CD4-positive, alpha-beta T cell treated with Interferon alpha-2 for 1 hour (primary cell): ENCODE data around the gene NFAM1.
A peak's percentile ranks its signal among the peaks of the same experiment; 100 is the strongest.

Experiments used
- DNase-seq, 2 donors: peaks; one replicate each; pipeline ENCODE4 v3.0.0-alpha.2; 2020 to 2022

Gene NFAM1

GRCh38 chr22:42379966-42380537 lies 52.2 kb downstream of the NFAM1 start:
- DNase-seq, result no peak

GRCh38 chr22:42376711-42377554 lies 55.3 kb downstream of the NFAM1 start:
- DNase-seq, result no peak

GRCh38 chr22:42375982-42376381 lies 56.2 kb downstream of the NFAM1 start:
- DNase-seq, result no peak

GRCh38 chr22:42372976-42373375 lies 59.2 kb downstream of the NFAM1 start:
- DNase-seq, result no peak

GRCh38 chr22:42371501-42371900 lies 60.7 kb downstream of the NFAM1 start:
- DNase-seq, result no peak

- DNase-seq, result no peak
These were observed 61.1 kb downstream of the NFAM1 start for GRCh38 chr22:42371099-42371498.

- peak; percentile 85 to 92 for DNase-seq
These were observed 62.8 kb downstream of the NFAM1 start for GRCh38 chr22:42369250-42370041.

GRCh38 chr22:42368379-42369249 lies 63.6 kb downstream of the NFAM1 start:
- DNase-seq, result peak; percentile 4 to 40

DNA sequence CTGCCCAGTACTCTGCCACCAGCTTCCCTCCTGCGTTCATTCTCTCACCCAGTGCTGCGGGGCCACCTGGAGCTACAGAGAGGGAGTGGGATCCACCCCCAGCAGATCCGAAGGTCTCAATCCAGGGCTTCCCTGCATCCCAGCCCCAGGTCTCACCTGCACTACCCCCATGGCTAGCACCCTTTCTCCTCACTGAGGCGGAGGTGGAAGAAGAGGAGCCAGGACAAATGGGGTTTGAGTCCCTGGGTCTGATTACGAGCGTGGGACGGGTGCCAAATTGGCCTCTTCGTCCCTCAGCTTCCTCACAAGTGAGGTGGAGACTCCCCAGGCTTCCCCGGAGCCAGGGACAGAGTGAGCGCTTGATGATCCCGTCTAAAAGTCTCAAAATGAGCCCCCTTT lies 64.2 kb downstream of the NFAM1 start:
- DNase-seq, result no peak

GRCh38 chr22:42366806-42367581 lies 65.2 kb downstream of the NFAM1 start:
- no peak for DNase-seq

DNA sequence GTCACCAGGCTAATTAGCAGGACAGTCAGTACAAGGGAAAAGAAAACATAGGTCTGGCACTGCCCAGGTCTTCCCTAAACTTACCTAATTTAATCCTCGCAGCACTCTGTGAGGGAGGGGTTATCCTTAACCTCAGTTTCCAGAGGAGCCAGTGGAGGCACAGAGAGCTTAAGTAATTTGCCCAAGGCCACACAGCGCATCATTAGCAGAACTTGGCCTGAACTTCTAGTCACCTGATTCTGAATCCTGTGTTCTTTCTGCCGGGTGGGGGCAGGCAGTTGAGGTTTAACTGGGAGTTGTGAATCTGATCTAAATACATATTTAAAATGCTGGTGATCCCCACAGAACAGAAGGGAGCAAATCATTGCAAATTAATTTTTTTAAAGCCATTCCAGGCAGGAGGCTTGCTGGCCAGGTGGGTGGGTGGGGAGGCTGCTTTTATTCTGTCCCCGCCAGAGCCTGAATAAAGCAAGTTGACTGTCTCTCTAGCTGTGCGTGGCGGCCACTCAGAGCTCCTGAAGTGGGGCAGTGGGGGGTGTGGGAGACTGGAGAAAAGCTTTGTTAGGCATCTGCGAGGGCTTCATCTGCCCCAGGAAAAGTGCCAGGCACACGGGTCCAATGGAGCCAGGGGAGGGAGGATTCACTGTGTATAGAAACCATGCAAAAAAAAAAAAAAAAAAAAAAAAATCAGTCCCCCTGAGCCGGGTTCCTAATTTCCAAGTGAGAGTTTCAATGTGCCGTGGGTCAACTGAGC lies 66.1 kb downstream of the NFAM1 start:
- no peak for DNase-seq

DNA sequence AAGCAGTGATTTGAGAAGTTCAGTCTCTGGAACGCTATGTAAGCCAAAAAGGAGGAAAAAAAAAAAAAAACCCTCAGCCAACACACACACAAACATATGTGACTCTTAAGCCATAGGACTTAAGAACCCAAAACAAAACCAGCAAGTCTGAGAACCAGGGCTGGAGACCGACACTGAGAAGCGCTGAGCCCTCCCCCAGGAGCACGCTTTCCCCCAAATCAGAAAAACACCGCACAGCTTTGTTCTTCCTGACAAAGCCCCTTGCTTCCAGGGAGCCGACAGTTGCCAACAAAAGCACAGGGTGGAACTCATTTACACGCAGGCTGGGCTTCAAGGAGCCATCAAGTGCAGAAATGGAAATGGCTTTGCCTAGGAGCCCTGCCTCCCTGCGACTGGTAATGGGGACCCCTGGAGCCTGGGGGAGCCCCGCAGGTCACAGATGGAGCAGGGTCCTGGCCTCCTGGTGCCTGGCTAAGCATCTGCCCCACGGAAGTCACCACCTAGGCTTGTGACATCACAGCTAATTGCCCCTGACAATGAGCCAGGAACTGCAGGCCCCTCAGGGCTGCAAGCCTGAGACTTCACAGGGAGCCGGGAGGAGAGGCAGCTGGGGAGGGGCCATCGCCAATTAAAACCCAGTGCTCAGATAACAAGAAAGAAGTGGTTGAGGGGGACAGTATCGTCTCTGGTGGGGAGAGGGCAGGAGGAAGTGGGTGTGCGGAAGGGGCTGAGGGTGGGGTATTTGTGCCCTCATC lies 66.9 kb downstream of the NFAM1 start:
- DNase-seq, result no peak

DNA sequence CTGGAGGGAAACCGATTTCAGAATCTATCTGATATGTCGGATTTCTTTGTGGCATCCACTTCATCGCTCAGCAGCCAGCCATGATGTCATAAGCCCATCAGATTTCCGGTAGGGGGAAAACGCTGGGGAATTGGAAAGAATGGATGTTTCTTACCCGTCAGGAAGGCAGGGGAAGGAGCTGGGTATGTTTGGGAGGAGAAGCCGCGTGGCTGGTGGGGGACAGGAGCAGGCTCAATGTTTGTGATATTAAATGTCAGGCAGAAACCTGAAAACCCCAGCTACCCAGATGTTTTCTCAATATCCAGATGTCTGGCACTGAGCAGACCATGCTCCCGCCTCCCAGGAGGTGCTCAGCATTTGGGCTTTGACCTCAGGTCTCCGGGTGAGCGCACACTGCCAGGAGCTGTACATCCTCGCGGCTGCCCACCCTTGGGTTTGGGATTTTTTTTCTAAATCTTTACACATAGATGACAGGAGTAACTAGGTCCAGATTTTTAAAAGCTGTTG lies 67.5 kb downstream of the NFAM1 start:
- no peak for DNase-seq

DNA sequence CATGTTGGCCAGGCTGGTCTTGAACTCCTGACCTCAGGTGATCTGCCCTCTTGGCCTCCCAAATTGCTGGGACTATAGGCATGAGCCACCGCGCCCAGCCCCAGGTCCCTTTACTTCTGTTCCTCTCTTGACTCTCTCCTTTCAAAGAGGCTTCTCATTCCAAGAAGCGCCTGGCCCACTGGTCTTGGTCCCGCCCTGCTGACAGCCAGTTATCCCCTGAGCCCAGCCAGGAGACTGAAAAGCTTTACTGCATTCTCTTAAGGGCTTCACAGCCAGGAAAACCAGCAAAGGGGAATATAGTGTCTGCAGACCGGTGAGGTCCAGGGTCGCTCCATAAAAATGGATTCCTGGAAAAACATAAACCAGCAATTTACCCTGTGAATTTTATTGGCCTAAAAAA lies 68.3 kb downstream of the NFAM1 start:
- no peak for DNase-seq

DNA sequence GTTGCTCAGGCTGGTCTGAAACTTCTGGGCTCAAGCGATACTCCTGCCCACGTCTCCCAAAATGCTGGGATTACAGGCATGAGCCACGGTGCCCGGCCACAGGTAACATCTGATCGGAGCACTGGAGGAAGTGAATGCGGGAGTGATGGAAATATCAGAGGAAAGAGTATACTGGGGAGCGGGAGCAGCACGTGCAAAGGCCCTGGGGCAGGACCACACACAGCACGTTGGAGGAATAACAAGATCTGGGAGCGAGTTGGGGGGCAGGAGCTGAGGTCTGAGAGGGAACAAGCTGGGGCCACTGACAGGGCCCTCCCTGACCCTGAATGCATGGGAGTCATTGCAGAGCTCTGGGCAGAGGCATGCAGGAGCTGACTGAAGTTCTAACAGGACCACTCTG lies 70.7 kb downstream of the NFAM1 start:
- no peak for DNase-seq

DNA sequence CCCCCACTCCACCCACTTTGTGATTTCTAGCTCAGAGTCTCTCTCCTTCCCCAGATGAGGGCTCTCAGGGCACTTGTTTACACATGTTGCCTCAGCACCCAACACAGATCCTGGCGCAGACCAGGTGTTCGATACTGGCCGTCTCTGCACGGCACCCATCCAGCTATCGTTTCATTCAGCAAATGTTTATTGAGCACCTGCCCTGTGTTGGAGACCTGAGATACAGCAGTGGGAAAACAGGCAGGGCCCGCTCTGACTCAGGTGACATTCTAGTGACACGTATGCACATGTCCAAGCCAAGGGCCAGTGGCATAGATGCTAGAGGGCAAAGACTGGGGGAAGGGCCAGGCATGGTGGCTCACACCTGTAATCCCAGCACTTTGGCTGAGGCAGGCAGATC lies 71.9 kb downstream of the NFAM1 start:
- DNase-seq, result no peak

DNA sequence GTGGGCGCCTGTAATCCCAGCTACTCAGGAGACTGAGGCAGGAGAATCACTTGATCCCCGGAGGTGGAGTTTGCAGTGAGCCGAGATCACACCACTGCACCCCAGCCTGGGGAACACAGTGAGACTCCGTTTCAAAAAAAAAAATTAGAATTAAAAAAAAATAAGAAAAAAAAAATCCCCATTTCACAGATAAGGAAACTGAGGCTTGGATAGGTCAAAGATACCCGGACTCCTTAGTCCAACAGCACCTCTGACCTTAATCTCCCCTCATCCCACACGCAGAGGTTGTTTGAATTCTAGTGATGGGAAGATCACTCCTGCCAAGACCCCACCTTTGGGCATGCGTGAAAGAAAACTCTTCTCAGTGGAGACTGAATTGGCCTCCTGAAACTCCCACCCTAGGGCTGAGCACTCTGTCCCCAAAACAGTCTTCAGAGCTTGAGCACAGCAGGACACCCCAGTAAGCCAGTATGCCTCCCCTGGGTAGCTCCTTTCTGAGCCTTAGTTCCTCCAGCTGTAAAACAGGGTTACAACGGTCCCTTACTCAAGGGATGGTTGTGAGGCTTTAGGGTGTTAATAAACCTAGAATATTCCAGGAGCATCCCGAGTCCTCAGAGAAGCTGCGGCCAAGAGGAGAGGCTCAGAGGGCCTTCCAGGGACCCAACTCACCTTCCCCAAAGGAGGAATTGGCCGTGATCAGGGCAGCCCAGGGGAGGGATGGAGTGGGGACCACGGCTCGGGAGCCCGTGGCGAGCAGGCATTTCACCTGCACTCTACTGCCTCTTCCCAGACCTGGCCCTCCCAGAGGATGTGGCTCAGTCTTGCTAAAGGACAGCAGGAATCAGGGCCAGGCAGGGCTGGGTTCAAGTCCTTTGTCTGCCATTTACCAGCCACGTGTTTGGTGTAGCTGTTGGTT lies 73.3 kb downstream of the NFAM1 start:
- no peak for DNase-seq

- DNase-seq, result no peak
These were observed 74.4 kb downstream of the NFAM1 start for GRCh38 chr22:42357634-42358296.

DNA sequence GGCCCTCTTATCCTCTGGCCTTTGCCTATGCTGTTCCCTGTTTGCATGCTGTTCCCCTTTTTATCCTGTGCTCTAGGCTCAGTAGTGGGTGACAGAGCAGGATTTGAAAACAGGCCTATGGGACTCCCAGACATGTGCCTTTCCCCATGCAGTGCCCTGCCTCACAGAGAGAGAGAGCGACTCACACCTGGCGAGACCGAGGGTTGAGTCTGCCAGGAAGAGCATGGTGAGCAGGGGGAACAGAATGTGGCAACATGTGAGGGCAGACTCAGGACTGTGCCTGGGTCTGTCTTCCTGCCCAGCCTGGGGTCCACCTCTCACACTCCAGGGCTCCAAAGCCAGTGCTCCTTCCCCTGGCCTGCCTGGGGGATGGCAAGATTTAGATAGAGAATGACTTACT lies 75.0 kb downstream of the NFAM1 start:
- DNase-seq, result no peak
